RWPE2 (cell line): Measurements from ENCODE around the gene TRIM44.

Experiments used
- ATAC-seq: fragments of 200-7000 bp; cut with Tn5 transposase; 3 replicates; pipeline ENCODE4 v1.9.1; 2021; ENCODE audit warnings: low read depth
- DNase-seq: peaks from one replicate; pipeline ENCODE4 v3.0.0-alpha.2; 2020; ENCODE audit warnings: low spot score
- H3K27ac ChIP-seq: fragments of 450-650 bp; 2 replicates; pipeline ENCODE4 v1.5.1; 2017; ENCODE audit warnings: mild to moderate bottlenecking; ENCODE audit not compliant: poor library complexity, severe bottlenecking
- H3K27me3 ChIP-seq: fragments of 250-450 bp; sonication (Bioruptor Pico); 2 replicates; pipeline ENCODE4 v1.5.1; 2021; ENCODE audit warnings: mild to moderate bottlenecking, moderate library complexity; ENCODE audit not compliant: insufficient read depth, poor library complexity, severe bottlenecking
- H3K36me3 ChIP-seq: fragments of 250-450 bp; sonication (Bioruptor Pico); 2 replicates; pipeline ENCODE4 v1.5.1; 2020; ENCODE audit warnings: low read depth, mild to moderate bottlenecking, moderate library complexity
- H3K4me1 ChIP-seq: fragments of 250-450 bp; sonication (Bioruptor Pico); 2 replicates; pipeline ENCODE4 v1.5.1; 2021; ENCODE audit warnings: mild to moderate bottlenecking, moderate library complexity; ENCODE audit not compliant: insufficient read depth, poor library complexity, severe bottlenecking
- H3K4me3 ChIP-seq: fragments of 250-450 bp; sonication (Bioruptor Pico); 2 replicates; pipeline ENCODE4 v1.5.1; 2021; ENCODE audit warnings: mild to moderate bottlenecking, moderate library complexity; ENCODE audit not compliant: severe bottlenecking
- H3K9me3 ChIP-seq: fragments of 250-450 bp; sonication (Bioruptor Pico); 2 replicates; pipeline ENCODE4 v1.5.1; 2021; ENCODE audit warnings: mild to moderate bottlenecking, moderate library complexity; ENCODE audit not compliant: severe bottlenecking
- CTCF ChIP-seq: fragments of 450-650 bp; IDR thresholded peaks from one replicate; pipeline ENCODE4 v1.5.1; 2017; ENCODE audit warnings: mild to moderate bottlenecking, moderate library complexity; ENCODE audit not compliant: poor library complexity, severe bottlenecking

Gene TRIM44

GRCh38 chr11:35742707-35743454 is 80.3 kb downstream of the TRIM44 start:
- Histone ChIP-seq H3K27me3 (no peaks in the 10 kb centered on the region), H3K4me3 (no peak overlapping the region), H3K36me3 (peaks cover 11% of the 10 kb centered on the region; the same call in 1 of the 2 replicates), H3K27ac (no peak overlapping the region), H3K4me1 (no peaks in the 10 kb centered on the region), H3K9me3 (no peaks in the 10 kb centered on the region)
- no peak for DNase-seq
- no peak for TF ChIP-seq CTCF
- ATAC-seq: no peak

DNA sequence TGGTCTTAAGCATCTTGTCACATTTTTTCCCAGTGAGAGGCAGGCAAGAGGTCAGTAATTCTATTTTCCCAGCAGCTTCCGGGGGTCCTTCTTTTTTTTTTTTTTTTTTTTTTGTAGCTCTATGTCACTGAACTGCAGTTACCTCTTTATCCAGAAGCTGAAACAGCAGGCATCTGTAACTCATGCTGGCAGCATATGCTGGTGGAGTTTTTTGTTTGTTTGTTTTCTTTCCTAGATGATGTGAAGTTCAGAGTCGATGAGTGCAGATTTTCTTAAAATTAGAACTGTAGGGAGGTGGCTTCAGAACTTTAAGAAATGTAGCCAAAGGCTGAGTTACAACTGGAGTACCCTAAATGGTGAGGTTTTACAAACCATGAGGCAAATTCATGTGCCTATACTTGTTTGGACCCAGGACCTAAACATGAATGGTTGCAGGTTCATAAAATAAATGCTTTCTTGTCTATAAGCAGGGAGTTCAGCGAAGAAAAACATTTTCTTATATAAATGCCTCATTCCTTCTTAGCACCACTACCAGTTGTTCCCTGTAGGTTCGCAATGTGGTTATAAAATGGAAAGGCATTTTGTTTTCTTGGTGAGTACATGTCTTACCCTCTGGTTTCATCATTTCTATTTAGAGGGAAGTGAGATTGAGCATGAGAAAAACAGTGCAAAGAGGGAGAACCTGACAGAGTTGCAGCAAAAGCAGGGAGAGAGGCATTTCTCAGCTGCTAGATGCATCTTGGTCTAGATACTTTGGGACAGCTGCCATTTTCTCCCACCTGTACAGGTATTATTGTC is 84.0 kb downstream of the TRIM44 start:
- no peak overlapping the region for H3K4me3 ChIP-seq
- H3K4me1 ChIP-seq: peaks cover 13% of the 10 kb centered on the region
- TF ChIP-seq CTCF: no peak
- H3K27ac ChIP-seq: no peak overlapping the region
- ATAC-seq (no peak), DNase-seq (no peak)
- no peaks in the 10 kb centered on the region for H3K36me3 ChIP-seq
- no peaks in the 10 kb centered on the region for H3K9me3 ChIP-seq
- no peaks in the 10 kb centered on the region for H3K27me3 ChIP-seq

- DNase-seq: no peak
- H3K4me3 ChIP-seq: no peak overlapping the region
Observed at GRCh38 chr11:35747668-35748067, 85.1 kb downstream of the TRIM44 start.

DNA sequence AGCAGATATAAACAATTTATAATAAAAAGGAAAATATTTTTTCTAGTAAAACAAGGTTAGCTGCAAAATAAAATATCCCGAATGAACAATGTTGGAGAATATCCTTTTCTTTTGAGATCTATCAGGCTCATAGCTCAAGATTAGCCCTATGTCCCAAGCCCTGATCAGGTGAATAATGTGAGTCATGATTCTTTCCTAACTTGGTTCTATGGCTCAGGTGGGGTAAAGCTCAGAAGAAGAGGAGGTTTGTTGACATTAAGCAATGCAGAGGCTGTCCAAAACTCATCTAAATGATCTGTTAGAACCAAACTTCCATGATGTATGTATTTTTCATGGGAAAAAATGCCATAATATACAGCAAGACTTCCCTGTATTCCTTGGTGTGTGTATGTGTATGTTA is 86.1 kb downstream of the TRIM44 start:
- Histone ChIP-seq H3K4me3 (no peak overlapping the region), H3K27me3 (no peaks in the 10 kb centered on the region), H3K36me3 (no peaks in the 10 kb centered on the region), H3K4me1 (peaks cover 27% of the 10 kb centered on the region), H3K9me3 (no peaks in the 10 kb centered on the region), H3K27ac (no peak overlapping the region)
- ATAC-seq (peak; percentile 69), DNase-seq (no peak)
- no peak for TF ChIP-seq CTCF

More at GRCh38 chr11:35747668-35748067, 85.1 kb downstream of the TRIM44 start:
- H3K27ac ChIP-seq: no peak overlapping the region
- peaks cover 24% of the 10 kb centered on the region for H3K4me1 ChIP-seq
- H3K9me3 ChIP-seq: no peaks in the 10 kb centered on the region
- ATAC-seq: no peak
- no peak for TF ChIP-seq CTCF
- no peaks in the 10 kb centered on the region for H3K36me3 ChIP-seq
- H3K27me3 ChIP-seq: no peaks in the 10 kb centered on the region
